Vagina (tissue), 2 donors: Measurements from ENCODE around the gene NYAP2.

Experiments used
- POLR2A ChIP-seq, 2 donors: fragments of 450-650 bp; IDR thresholded peaks; one replicate each; pipeline ENCODE4 v1.6.1; 2017; ENCODE audit warnings: antibody characterized with exemption in 2 of 2, mild to moderate bottlenecking in 2 of 2, moderate library complexity in 2 of 2
- TF ChIP-seq, protein P1 (sequence below), 3 experiments: fragments of 450-650 bp in 2 of 3; fragments of 200-600 bp in 1 of 3; sonication (generic) in 1 of 3; IDR thresholded peaks; one replicate each; pipeline ENCODE4 v1.5.1; 2017 to 2019; ENCODE audit warnings: antibody characterized with exemption in 3 of 3, mild to moderate bottlenecking in 2 of 3, moderate library complexity in 2 of 3

DNA sequence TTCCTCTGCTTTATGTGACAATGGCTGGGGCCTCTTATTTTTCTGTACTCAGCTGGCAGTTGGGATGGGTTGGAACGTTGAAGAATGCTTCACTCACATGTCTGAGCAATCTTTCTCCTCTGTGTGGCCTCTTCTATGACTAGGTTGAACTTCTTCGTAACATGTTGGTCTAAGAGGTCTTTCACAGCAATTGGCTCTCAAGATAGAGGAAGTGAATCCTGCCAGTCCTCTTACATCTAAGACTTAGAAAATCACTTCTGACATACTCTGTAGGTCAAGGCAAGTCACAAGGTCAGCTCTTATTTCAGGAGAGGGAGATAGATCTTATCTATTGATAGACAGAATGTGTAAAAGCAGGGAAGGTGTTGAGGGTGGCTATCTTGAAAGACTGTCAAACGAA lies 174.1 kb downstream of the NYAP2 start:
- TF ChIP-seq, protein P1, sequence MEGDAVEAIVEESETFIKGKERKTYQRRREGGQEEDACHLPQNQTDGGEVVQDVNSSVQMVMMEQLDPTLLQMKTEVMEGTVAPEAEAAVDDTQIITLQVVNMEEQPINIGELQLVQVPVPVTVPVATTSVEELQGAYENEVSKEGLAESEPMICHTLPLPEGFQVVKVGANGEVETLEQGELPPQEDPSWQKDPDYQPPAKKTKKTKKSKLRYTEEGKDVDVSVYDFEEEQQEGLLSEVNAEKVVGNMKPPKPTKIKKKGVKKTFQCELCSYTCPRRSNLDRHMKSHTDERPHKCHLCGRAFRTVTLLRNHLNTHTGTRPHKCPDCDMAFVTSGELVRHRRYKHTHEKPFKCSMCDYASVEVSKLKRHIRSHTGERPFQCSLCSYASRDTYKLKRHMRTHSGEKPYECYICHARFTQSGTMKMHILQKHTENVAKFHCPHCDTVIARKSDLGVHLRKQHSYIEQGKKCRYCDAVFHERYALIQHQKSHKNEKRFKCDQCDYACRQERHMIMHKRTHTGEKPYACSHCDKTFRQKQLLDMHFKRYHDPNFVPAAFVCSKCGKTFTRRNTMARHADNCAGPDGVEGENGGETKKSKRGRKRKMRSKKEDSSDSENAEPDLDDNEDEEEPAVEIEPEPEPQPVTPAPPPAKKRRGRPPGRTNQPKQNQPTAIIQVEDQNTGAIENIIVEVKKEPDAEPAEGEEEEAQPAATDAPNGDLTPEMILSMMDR (IDR thresholded peaks at IDR 0.05), result no peak
- TF ChIP-seq POLR2A (IDR thresholded peaks at IDR 0.05), result no peak
